ENCODE data around the gene BEX3. TPM values are rescaled to one million over a fixed set of nuclear protein-coding genes. Genes with fewer than 3 reads are reported as not detected.
"Not testable (repeated sequence)": the region's sequence is repeated elsewhere in the genome, so short reads cannot be mapped to it uniquely, and the experiment has no call there.

BEX3 gene
- total and polyA plus RNA-seq, 12 donors: 171 to 1,002 (median 360) TPM

- DNase-seq: no peak
- intact Hi-C loops (cut with DNase I): no loop called here
- no peaks in the 10 kb centered on the region for H3K36me3 ChIP-seq (replicated peaks in 1 of 2)
- no peak for TF ChIP-seq POLR2A (IDR thresholded peaks at IDR 0.05)
- no peaks in the 10 kb centered on the region for H3K4me1 ChIP-seq (replicated peaks in 1 of 2)
- no peaks in the 10 kb centered on the region for H3K9me3 ChIP-seq (replicated peaks in 1 of 3)
- peaks cover 15% of the 10 kb centered on the region for H3K27me3 ChIP-seq
- H3K4me3 ChIP-seq: no peak overlapping the region
- H3K27ac ChIP-seq: no peak overlapping the region
- WGBS, 4 donors: 67 to 91% (median 87%) methylated on average over 2 of the region's 2 CpGs
These were observed 31.4 kb downstream of the BEX3 start for GRCh38 chrX:103407776-103408175.

GRCh38 chrX:103411721-103412120 lies 35.4 kb downstream of the BEX3 start:
- H3K9me3 ChIP-seq (replicated peaks in 1 of 3); intact Hi-C loops (cut with DNase I); H3K36me3 ChIP-seq (replicated peaks in 1 of 2); H3K4me1 ChIP-seq (replicated peaks in 1 of 2); H3K4me3 ChIP-seq; DNase-seq; H3K27ac ChIP-seq: not testable (repeated sequence)
- H3K27me3 ChIP-seq: peaks cover 10% of the 10 kb centered on the region
- 75 to 90% (median 83%) methylated on average over 2 of the region's 2 CpGs for WGBS, 4 donors

GRCh38 chrX:103413705-103414387 lies 37.5 kb downstream of the BEX3 start:
- intact Hi-C loops (cut with DNase I): no loop called here
- no peak for DNase-seq
- WGBS, 4 donors: 88 to 100% (median 91%) methylated on average over 1 to 8 of the region's 8 CpGs
- H3K4me3 ChIP-seq: no peak overlapping the region
- H3K27me3 ChIP-seq: peaks cover 4% of the 10 kb centered on the region
- no peak for TF ChIP-seq POLR2A (IDR thresholded peaks at IDR 0.05)
- TF ChIP-seq CTCF (IDR thresholded peaks at IDR 0.05): no peak
- no peaks in the 10 kb centered on the region for H3K4me1 ChIP-seq (replicated peaks in 1 of 2)
- H3K36me3 ChIP-seq (replicated peaks in 1 of 2): no peaks in the 10 kb centered on the region
- no peak overlapping the region for H3K27ac ChIP-seq
- H3K9me3 ChIP-seq (replicated peaks in 1 of 3): no peaks in the 10 kb centered on the region

GRCh38 chrX:103414561-103414960 lies 38.2 kb downstream of the BEX3 start:
- Histone ChIP-seq H3K27ac (no peak overlapping the region), H3K27me3 (peaks cover 4% of the 10 kb centered on the region), H3K4me1 (replicated peaks in 1 of 2) (no peaks in the 10 kb centered on the region), H3K4me3 (no peak overlapping the region), H3K36me3 (replicated peaks in 1 of 2) (no peaks in the 10 kb centered on the region), H3K9me3 (replicated peaks in 1 of 3) (no peaks in the 10 kb centered on the region)
- 77 to 92% (median 82%) methylated on average over 2 to 7 of the region's 7 CpGs for WGBS, 4 donors
- intact Hi-C loops (cut with DNase I): no loop called here
- no peak for DNase-seq
- TF ChIP-seq CTCF (IDR thresholded peaks at IDR 0.05) (no peak), POLR2A (IDR thresholded peaks at IDR 0.05) (no peak)

- H3K27me3 ChIP-seq: peaks cover 4% of the 10 kb centered on the region
- DNase-seq: no peak
- TF ChIP-seq POLR2A (IDR thresholded peaks at IDR 0.05): no peak
- no peak for TF ChIP-seq CTCF (IDR thresholded peaks at IDR 0.05)
- H3K4me3 ChIP-seq: no peak overlapping the region
- H3K36me3 ChIP-seq (replicated peaks in 1 of 2): no peaks in the 10 kb centered on the region
- 85 to 93% (median 89%) methylated on average over 6 of the region's 6 CpGs for WGBS, 4 donors
- intact Hi-C loops (cut with DNase I): no loop called here
- no peak overlapping the region for H3K27ac ChIP-seq
- no peaks in the 10 kb centered on the region for H3K9me3 ChIP-seq (replicated peaks in 1 of 3)
- H3K4me1 ChIP-seq (replicated peaks in 1 of 2): no peaks in the 10 kb centered on the region
These were observed 38.7 kb downstream of the BEX3 start for GRCh38 chrX:103415068-103415467.
